ENCODE data around the gene GJB2. TPM values are rescaled to one million over a fixed set of nuclear protein-coding genes. Genes with fewer than 3 reads are reported as not detected.

Gene GJB2
- total RNA-seq, 2 donors from 2014 or later, result 41.5 to 50.4 TPM

DNA sequence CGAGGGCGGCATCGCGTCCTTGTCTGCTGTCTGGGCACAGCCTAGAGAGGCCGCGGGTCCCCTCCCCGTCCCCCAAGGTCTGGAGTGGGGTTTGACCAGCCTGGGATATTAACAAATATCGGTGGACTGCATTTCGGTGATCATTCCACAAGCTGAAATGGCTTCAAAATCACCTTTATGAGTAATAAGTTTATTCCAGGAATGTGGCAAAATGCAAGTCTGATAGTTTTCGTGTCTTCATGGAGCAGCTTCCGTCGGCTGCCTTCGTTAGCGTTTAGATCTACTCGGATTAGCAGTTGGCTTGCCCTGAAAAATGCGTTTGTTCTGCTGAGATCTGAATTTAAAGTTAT lies 30.8 kb downstream of the GJB2 start:
- no peak overlapping the region for H3K27ac ChIP-seq
- no peak for TF ChIP-seq CTCF (IDR thresholded peaks at IDR 0.05)
- no peaks in the 10 kb centered on the region for H3K36me3 ChIP-seq
- no peaks in the 10 kb centered on the region for H3K9me3 ChIP-seq
- intact Hi-C loops (cut with DNase I), result loop anchor here (1.0 to 5.0 kb wide), 3 partner anchors 32 to 235 kb away; no protein-coding TSS in a partner anchor
- H3K4me3 ChIP-seq, result no peak overlapping the region
- peaks cover 52% of the 10 kb centered on the region for H3K27me3 ChIP-seq
- peaks cover 5% of the 10 kb centered on the region for H3K4me1 ChIP-seq
- no peak overlapping the region for H3K9ac ChIP-seq (ENCODE audit: low read depth in 2 of 2, low read length in 2 of 2)
- no peak for DNase-seq

DNA sequence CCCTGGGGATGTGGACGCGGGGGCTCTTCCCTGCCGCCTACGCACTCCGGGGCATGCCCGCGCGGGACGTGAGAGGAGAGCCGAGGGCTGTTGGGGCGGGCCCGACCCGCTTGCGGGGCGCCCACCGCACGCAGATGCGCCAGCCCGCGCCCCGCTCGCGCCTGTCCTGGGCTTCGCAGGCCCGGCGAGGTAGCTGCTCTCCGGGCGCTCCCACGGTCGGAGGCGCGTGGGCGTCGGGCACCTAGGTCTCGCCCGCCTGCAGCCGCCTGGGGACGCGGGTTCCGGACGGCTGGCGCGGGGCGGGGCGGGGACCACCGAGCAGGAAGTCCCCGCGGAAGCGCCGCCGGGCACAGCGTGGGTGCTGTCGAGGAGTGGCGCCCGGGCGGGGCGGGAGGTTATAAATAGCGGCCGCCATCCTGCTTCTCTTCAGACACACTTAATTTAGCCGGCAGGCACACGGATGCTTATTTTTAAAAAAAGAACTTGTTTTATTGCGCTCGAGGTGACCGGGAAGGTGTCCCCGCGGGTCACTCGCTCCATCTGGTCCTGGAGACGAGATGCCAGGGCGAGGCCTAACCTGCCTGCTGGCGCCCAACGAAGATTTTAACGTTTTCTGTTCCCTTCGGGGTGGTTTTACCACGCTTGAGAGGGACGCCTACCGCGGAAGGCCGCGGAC lies 31.3 kb downstream of the GJB2 start:
- peak overlapping the region; percentile 34 for H3K4me3 ChIP-seq
- no peak overlapping the region for H3K9ac ChIP-seq (ENCODE audit: low read depth in 2 of 2, low read length in 2 of 2)
- H3K27ac ChIP-seq, result no peak overlapping the region
- peaks cover 57% of the 10 kb centered on the region for H3K27me3 ChIP-seq
- TF ChIP-seq CTCF (IDR thresholded peaks at IDR 0.05), result no peak
- H3K9me3 ChIP-seq, result no peaks in the 10 kb centered on the region
- no peaks in the 10 kb centered on the region for H3K36me3 ChIP-seq
- intact Hi-C loops (cut with DNase I), result loop anchor here (5.0 kb wide), 2 partner anchors 69 to 234 kb away; no protein-coding TSS in a partner anchor
- DNase-seq, result no peak
- H3K4me1 ChIP-seq, result peaks cover 5% of the 10 kb centered on the region

GRCh38 chr13:20160306-20161274 lies 32.1 kb downstream of the GJB2 start, which contains the start of gene GJA3:
GJA3 (minus strand) TSS chr13:20161052; CDS start chr13:20143288, 17,764 bp downstream.
- no peak within 1 kb of the TSS for H3K9ac ChIP-seq (ENCODE audit: low read depth in 2 of 2, low read length in 2 of 2)
- TF ChIP-seq CTCF (IDR thresholded peaks at IDR 0.05), result no peak
- peaks cover 59% of the 10 kb centered on the region for H3K27me3 ChIP-seq
- no peak for DNase-seq
- H3K36me3 ChIP-seq, result no peaks in the 10 kb centered on the region
- peak within 1 kb of the TSS; percentile 34 for H3K4me3 ChIP-seq
- no peak within 1 kb of the TSS for H3K27ac ChIP-seq
- H3K4me1 ChIP-seq, result peaks cover 5% of the 10 kb centered on the region
- H3K9me3 ChIP-seq, result no peaks in the 10 kb centered on the region
- intact Hi-C loops (cut with DNase I), result loop anchor here (5.0 kb wide), 2 partner anchors 68 to 233 kb away; no protein-coding TSS in a partner anchor

GRCh38 chr13:20159646-20160305 lies 33.0 kb downstream of the GJB2 start:
- intact Hi-C loops (cut with DNase I), result loop anchor here (5.0 kb wide), 2 partner anchors 67 to 232 kb away; no protein-coding TSS in a partner anchor
- H3K36me3 ChIP-seq, result no peaks in the 10 kb centered on the region
- H3K9ac ChIP-seq (ENCODE audit: low read depth in 2 of 2, low read length in 2 of 2), result no peak overlapping the region
- H3K27me3 ChIP-seq, result peaks cover 59% of the 10 kb centered on the region
- no peak overlapping the region for H3K27ac ChIP-seq
- no peaks in the 10 kb centered on the region for H3K9me3 ChIP-seq
- DNase-seq, result no peak
- peaks cover 5% of the 10 kb centered on the region for H3K4me1 ChIP-seq
- no peak overlapping the region for H3K4me3 ChIP-seq
- no peak for TF ChIP-seq CTCF (IDR thresholded peaks at IDR 0.05)

All from colonic mucosa (tissue), 4 donors.